H1 (cell line): ENCODE data around the gene MAGIX. TPM values are rescaled to one million over a fixed set of nuclear protein-coding genes. Genes with fewer than 3 reads are reported as not detected.

Experiments used
- CTCF ChIA-PET: fragments of 300-600 bp; sonication (Branson Sonifier 250); formaldehyde crosslinking; loops from one replicate; lab custom pipeline; 2021; ENCODE audit not compliant: partially characterized antibody; lab: Charles Lee
- POLR2A ChIA-PET: fragments of 300-600 bp; sonication (Branson Sonifier 250); formaldehyde crosslinking; loops from one replicate; lab custom pipeline; 2021; ENCODE audit warnings: inconsistent platforms; ENCODE audit not compliant: partially characterized antibody; lab: Charles Lee
- DNase-seq, 2 experiments: peaks; one replicate each; pipeline versions ENCODE4 v3.0.0 to v3.0.0-alpha.2; 2010 to 2022; ENCODE audit warnings: low spot score in 2 of 2, low read depth in 1 of 2, mixed read lengths in 1 of 2
- FAIRE-seq: peaks from 2 replicates; lab custom pipeline; 2011; peaks lifted over from hg19 to GRCh38; lab: Jason Lieb, UNC
- H2AFZ ChIP-seq: 2 replicates; pipeline ENCODE4 v1.8.1; 2012; ENCODE audit warnings: low read length, inconsistent platforms
- H2AK5ac ChIP-seq: 2 replicates; pipeline ENCODE4 v1.6.1; 2013; ENCODE audit warnings: low read depth, low read length
- H2BK120ac ChIP-seq: replicated peaks from 2 replicates; pipeline ENCODE3; 2013; ENCODE audit warnings: low read depth, low read length, inconsistent platforms
- H2BK12ac ChIP-seq: 2 replicates; pipeline ENCODE4 v1.6.1; 2013; ENCODE audit warnings: low read depth, low read length
- H2BK15ac ChIP-seq: 2 replicates; pipeline ENCODE4 v1.6.1; 2013; ENCODE audit warnings: low read length
- H2BK20ac ChIP-seq: 2 replicates; pipeline ENCODE4 v1.6.1; 2013; ENCODE audit warnings: low read length
- H2BK5ac ChIP-seq: 2 replicates; pipeline ENCODE4 v1.6.1; 2013; ENCODE audit warnings: low read depth, low read length
- H3K14ac ChIP-seq: 2 replicates; pipeline ENCODE4 v1.6.1; 2013; ENCODE audit warnings: inconsistent platforms; ENCODE audit not compliant: insufficient read length
- H3K18ac ChIP-seq: 2 replicates; pipeline ENCODE4 v1.6.1; 2013; ENCODE audit warnings: low read length; ENCODE audit errors: extremely low read depth
- H3K23ac ChIP-seq: 2 replicates; pipeline ENCODE4 v1.6.1; 2013; ENCODE audit warnings: inconsistent platforms; ENCODE audit not compliant: insufficient read length
- H3K23me2 ChIP-seq: 2 replicates; pipeline ENCODE4 v1.6.1; 2013; ENCODE audit warnings: low read depth, low read length
- H3K27ac ChIP-seq: 2 replicates; pipeline ENCODE4 v1.6.1; 2011; ENCODE audit warnings: low read depth, low read length, inconsistent platforms
- H3K27me3 ChIP-seq, 4 experiments: replicated peaks in 1 of 4; 1 replicate in 1 of 4; 2 replicates in 3 of 4; pipeline versions ENCODE4 v1.6.1 to v1.8.1; 2011 to 2013; ENCODE audit warnings: low read length in 3 of 4, mild to moderate bottlenecking in 3 of 4, inconsistent platforms in 2 of 4, mixed read lengths in 2 of 4, moderate library complexity in 1 of 4; ENCODE audit not compliant: control insufficient read depth in 3 of 4, insufficient read depth in 3 of 4; ENCODE audit errors: extremely low read depth in 1 of 4
- H3K36me3 ChIP-seq, 4 experiments: 2 replicates each; pipeline versions ENCODE4 v1.6.1 to v1.8.1; 2011 to 2013; ENCODE audit warnings: mild to moderate bottlenecking in 4 of 4, low read length in 3 of 4, moderate library complexity in 2 of 4, control low read depth in 1 of 4, inconsistent platforms in 1 of 4; ENCODE audit not compliant: insufficient read depth in 4 of 4, control insufficient read depth in 2 of 4
- H3K4ac ChIP-seq: replicated peaks from 2 replicates; pipeline ENCODE3; 2013; ENCODE audit warnings: low read length, low read depth, mixed read lengths, inconsistent platforms; ENCODE audit not compliant: insufficient read length
- H3K4me1 ChIP-seq, 4 experiments: replicated peaks in 1 of 4; 1 replicate in 1 of 4; 2 replicates in 3 of 4; pipeline versions ENCODE4 v1.6.1 to v1.8.1; 2011 to 2013; ENCODE audit warnings: low read length in 3 of 4, inconsistent platforms in 2 of 4, mixed read lengths in 1 of 4; ENCODE audit not compliant: insufficient read depth in 4 of 4, control insufficient read depth in 3 of 4
- H3K4me2 ChIP-seq, 2 experiments: 2 replicates each; pipeline versions ENCODE4 v1.6.1 to v1.8.1; 2011 to 2013; ENCODE audit warnings: low read depth in 2 of 2, low read length in 2 of 2, control low read depth in 1 of 2, inconsistent platforms in 1 of 2, mild to moderate bottlenecking in 1 of 2; ENCODE audit not compliant: insufficient read depth in 1 of 2
- H3K4me3 ChIP-seq, 4 experiments: fragments of 200-600, 300-600 bp in 1 of 4; sonication (generic), shearing (Covaris generic), sonication (Bioruptor Twin) in 1 of 4; 2 replicates each; pipeline versions ENCODE4 v1.5.1 to v1.8.1; 2011 to 2016; ENCODE audit warnings: low read length in 4 of 4, low read depth in 3 of 4, control low read depth in 2 of 4, inconsistent platforms in 2 of 4, mild to moderate bottlenecking in 2 of 4, mixed read lengths in 1 of 4, moderate library complexity in 1 of 4; ENCODE audit not compliant: insufficient read depth in 2 of 4; ENCODE audit errors: extremely low read depth in 1 of 4
- H3K56ac ChIP-seq: replicated peaks from 2 replicates; pipeline ENCODE3; 2013; ENCODE audit warnings: low read depth, mild to moderate bottlenecking, mixed read lengths, low read length, inconsistent platforms; ENCODE audit not compliant: insufficient read length
- H3K79me1 ChIP-seq: 2 replicates; pipeline ENCODE4 v1.6.1; 2013; ENCODE audit warnings: low read depth, low read length, control low read depth
- H3K79me2 ChIP-seq, 2 experiments: 2 replicates each; pipeline versions ENCODE4 v1.6.1 to v1.8.1; 2012 to 2013; ENCODE audit warnings: low read length in 2 of 2, mild to moderate bottlenecking in 2 of 2, inconsistent platforms in 1 of 2; ENCODE audit not compliant: insufficient read depth in 2 of 2, control insufficient read depth in 1 of 2
- H3K9ac ChIP-seq, 4 experiments: replicated peaks in 1 of 4; 1 replicate in 1 of 4; 2 replicates in 3 of 4; pipeline versions ENCODE4 v1.6.1 to v1.8.1; 2011 to 2013; ENCODE audit warnings: low read depth in 3 of 4, low read length in 3 of 4, control low read depth in 2 of 4, mild to moderate bottlenecking in 2 of 4, moderate library complexity in 2 of 4, inconsistent platforms in 1 of 4; ENCODE audit errors: extremely low read depth in 1 of 4
- H3K9me3 ChIP-seq, 2 experiments: 2 replicates each; pipeline versions ENCODE4 v1.6.1 to v1.8.1; 2012 to 2013; ENCODE audit warnings: mild to moderate bottlenecking in 2 of 2, moderate library complexity in 2 of 2, control low read depth in 1 of 2, inconsistent platforms in 1 of 2, low read depth in 1 of 2, low read length in 1 of 2, mixed read lengths in 1 of 2; ENCODE audit not compliant: insufficient read depth in 2 of 2
- H4K20me1 ChIP-seq, 2 experiments: replicated peaks in 1 of 2; 2 replicates each; pipeline versions ENCODE3 to v1.8.1; 2011 to 2013; ENCODE audit warnings: inconsistent platforms in 2 of 2, low read length in 2 of 2, mild to moderate bottlenecking in 1 of 2; ENCODE audit not compliant: insufficient read depth in 2 of 2, control insufficient read depth in 1 of 2
- H4K5ac ChIP-seq: 2 replicates; pipeline ENCODE4 v1.6.1; 2013; ENCODE audit warnings: low read length, low read depth, mixed read lengths, inconsistent platforms; ENCODE audit not compliant: insufficient read length
- H4K8ac ChIP-seq: 2 replicates; pipeline ENCODE4 v1.8.0; 2013; ENCODE audit warnings: mild to moderate bottlenecking, moderate library complexity, low read length, inconsistent platforms; ENCODE audit not compliant: insufficient read depth; ENCODE audit errors: extremely low read depth
- H4K91ac ChIP-seq: replicated peaks from 2 replicates; pipeline ENCODE3; 2013; ENCODE audit warnings: low read length, mixed read lengths, inconsistent platforms; ENCODE audit not compliant: insufficient read length
- CREB1 ChIP-seq: IDR thresholded peaks from 2 replicates; pipeline ENCODE4 v1.6.1; 2012; ENCODE audit warnings: inconsistent platforms
- EP300 ChIP-seq, 2 experiments: IDR thresholded peaks; 1 replicate in 1 of 2; 2 replicates in 1 of 2; pipeline ENCODE4 v1.6.1; 2011 to 2012; ENCODE audit warnings: low read depth in 2 of 2, low read length in 2 of 2, mild to moderate bottlenecking in 2 of 2, borderline replicate concordance in 1 of 2, inconsistent platforms in 1 of 2, moderate library complexity in 1 of 2
- FOSL1 ChIP-seq: IDR thresholded peaks from 2 replicates; pipeline ENCODE4 v1.6.1; 2011; ENCODE audit warnings: mild to moderate bottlenecking, low read depth, low read length, moderate library complexity; ENCODE audit not compliant: insufficient read depth
- RAD21 ChIP-seq, 2 experiments: IDR thresholded peaks in 1 of 2; conservative IDR thresholded peaks in 1 of 2; 2 replicates each; pipeline ENCODE4 v1.6.1; 2011; ENCODE audit warnings: low read depth in 2 of 2, low read length in 2 of 2, improper control_type of control experiment in 1 of 2, inconsistent platforms in 1 of 2, mild to moderate bottlenecking in 1 of 2, moderate library complexity in 1 of 2
- SP2 ChIP-seq: IDR thresholded peaks from 2 replicates; pipeline ENCODE4 v1.6.1; 2012; ENCODE audit warnings: mild to moderate bottlenecking, low read length, inconsistent platforms
- TAF1 ChIP-seq: IDR thresholded peaks from 2 replicates; pipeline ENCODE4 v1.6.1; 2011; ENCODE audit warnings: mild to moderate bottlenecking, low read depth, low read length
- TAF7 ChIP-seq: optimal IDR thresholded peaks from 2 replicates; pipeline ENCODE3; 2011; ENCODE audit warnings: low read depth, mild to moderate bottlenecking, inconsistent platforms, low read length, moderate library complexity, borderline replicate concordance
- TCF12 ChIP-seq: IDR thresholded peaks from 2 replicates; pipeline ENCODE4 v1.6.1; 2011; ENCODE audit warnings: low read depth, mild to moderate bottlenecking, low read length
- WGBS, 2 experiments: shearing (Covaris generic) in 1 of 2; methylation state at CpG; one replicate each; pipeline versions ENCODE4 v1.1.6 to v1.1.7; 2013 to 2015; ENCODE audit warnings: low lambda C conversion rate in 2 of 2, mixed read lengths in 2 of 2, inconsistent platforms in 1 of 2, low coverage in 1 of 2, missing lambda C conversion rate in 1 of 2; ENCODE audit not compliant: insufficient replicate concordance in 2 of 2, insufficient coverage in 1 of 2, insufficient read length in 1 of 2; ENCODE audit errors: extremely low coverage in 1 of 2, missing lambda C conversion rate in 1 of 2; 5-methylcytosine and 5-hydroxymethylcytosine counted together
- polyA plus RNA-seq, 7 experiments: library from polyadenylated mRNA; depleted of rRNA in 3 of 7; stranded (reverse) in 5 of 7; unstranded in 2 of 7; fragments of >200 nt in 5 of 7; fragments of 200-250 nt in 2 of 7; gene quantifications; 1 replicate in 5 of 7; 2 replicates in 1 of 7; 4 replicates in 1 of 7; pipeline versions ENCODE4 v1.2.1 to v1.2.3, GENCODE V29; 2011 to 2013; ENCODE audit warnings: missing spikeins in 2 of 7, mixed read lengths in 2 of 7
- total RNA-seq: library from RNA; stranded (reverse); fragmentation: NEBNext Ultra II Directional; extraction: Animal tissue kit (Norgen Biotek cat#: 25700); gene quantifications from 2 replicates; pipeline ENCODE4 v1.2.1, GENCODE V29; 2021
- TF ChIP-seq, protein P1 (sequence below), 3 experiments: IDR thresholded peaks; 1 replicate in 2 of 3; 2 replicates in 1 of 3; pipeline versions ENCODE4 v1.5.1 to v1.6.1; 2011; ENCODE audit warnings: low read length in 3 of 3, mild to moderate bottlenecking in 3 of 3, inconsistent platforms in 2 of 3, low read depth in 1 of 3, moderate library complexity in 1 of 3; ENCODE audit not compliant: insufficient read depth in 1 of 3; ENCODE audit errors: control extremely low read depth in 1 of 3

MAGIX gene
- total and polyA plus RNA-seq, 2 of the 8 experiments (the other 6 are each of a cell fraction or from before 2014, with no cell fraction given) = 0.37 to 1.1 TPM

DNA sequence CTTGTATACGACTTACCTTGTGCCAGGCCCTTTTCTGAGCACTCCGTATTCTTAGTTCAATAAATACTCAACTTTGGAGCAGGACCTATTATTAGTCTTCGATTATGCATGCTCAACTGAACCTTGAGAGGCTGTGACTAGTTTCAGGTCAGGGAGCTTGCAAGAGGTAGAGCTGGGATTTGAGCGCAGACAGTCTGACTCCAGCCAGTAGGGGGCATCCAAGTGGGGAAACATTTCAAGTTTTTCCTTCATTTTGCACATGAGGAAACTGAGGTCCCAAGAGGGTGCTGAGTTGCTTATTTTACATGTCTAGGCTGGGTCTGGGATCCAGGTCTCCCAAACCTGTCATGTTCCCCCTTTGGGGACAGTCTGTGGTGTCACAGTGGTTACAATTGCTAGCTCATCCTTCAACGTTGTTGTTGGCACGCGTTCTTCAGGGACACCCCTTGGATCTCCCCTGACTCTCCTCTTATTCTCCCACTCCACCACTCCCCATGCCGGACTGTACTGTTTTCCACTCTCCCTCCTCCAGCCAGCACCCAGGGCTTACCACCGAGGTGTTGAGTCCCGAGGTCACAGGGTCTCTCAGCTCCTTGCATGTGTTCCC, 30.3 kb downstream of the MAGIX start:
- Histone ChIP-seq H3K23ac (no peak overlapping the region), H4K91ac (no peak overlapping the region), H3K4me3 (no peak overlapping the region), H3K4me2 (no peak overlapping the region), H2AK5ac (no peak overlapping the region), H3K56ac (no peak overlapping the region), H4K20me1 (no peaks in the 10 kb centered on the region), H2BK12ac (no peak overlapping the region), H2BK20ac (no peak overlapping the region), H3K27ac (no peak overlapping the region), H2AFZ (no peak overlapping the region), H3K14ac (no peak overlapping the region), H3K4me1 (peaks cover 0 to 4% (median 0%) of the 10 kb centered on the region in 4 experiments; a peak in 3 of 7 replicates), H2BK120ac (no peak overlapping the region), H3K27me3 (no peaks in the 10 kb centered on the region), H3K79me2 (no peaks in the 10 kb centered on the region), H4K8ac (no peak overlapping the region), H3K18ac (no peak overlapping the region), H2BK5ac (no peak overlapping the region), H3K9ac (no peak overlapping the region), H3K9me3 (no peaks in the 10 kb centered on the region), H3K79me1 (no peaks in the 10 kb centered on the region), H3K23me2 (no peaks in the 10 kb centered on the region), H3K4ac (no peak overlapping the region), H2BK15ac (no peak overlapping the region), H3K36me3 (no peaks in the 10 kb centered on the region), H4K5ac (no peak overlapping the region)
- ChIA-PET POLR2A (interaction anchor here (1.1 to 1.4 kb wide), 5 partner anchors 12 to 76 kb away, joined by 3 to 4 read pairs (median 3); no protein-coding TSS in a partner anchor), CTCF (interaction anchor here (0.8 to 2.5 kb wide), 15 partner anchors 16 to 94 kb away, joined by 3 to 22 read pairs (median 6); partner anchors contain the start of gene CCDC22)
- DNase-seq (no peak), FAIRE-seq (peak; percentile 81)
- TF ChIP-seq EP300 (IDR thresholded peaks at IDR 0.05; ENCODE audit: borderline replicate concordance in 1 of 2, low read depth in 2 of 2, low read length in 2 of 2) (no peak), TAF7 (no peak), TAF1 (no peak), RAD21 (IDR thresholded peaks at IDR 0.05 in 1 of 2, conservative IDR thresholded peaks at IDR 0.05 in 1 of 2; ENCODE audit: low read depth in 2 of 2, low read length in 2 of 2) (peak; percentile 35 to 57; a peak in 3 of 4 replicates), TCF12 (no peak), FOSL1 (no peak), SP2 (no peak), CREB1 (no peak)
- TF ChIP-seq, protein P1, sequence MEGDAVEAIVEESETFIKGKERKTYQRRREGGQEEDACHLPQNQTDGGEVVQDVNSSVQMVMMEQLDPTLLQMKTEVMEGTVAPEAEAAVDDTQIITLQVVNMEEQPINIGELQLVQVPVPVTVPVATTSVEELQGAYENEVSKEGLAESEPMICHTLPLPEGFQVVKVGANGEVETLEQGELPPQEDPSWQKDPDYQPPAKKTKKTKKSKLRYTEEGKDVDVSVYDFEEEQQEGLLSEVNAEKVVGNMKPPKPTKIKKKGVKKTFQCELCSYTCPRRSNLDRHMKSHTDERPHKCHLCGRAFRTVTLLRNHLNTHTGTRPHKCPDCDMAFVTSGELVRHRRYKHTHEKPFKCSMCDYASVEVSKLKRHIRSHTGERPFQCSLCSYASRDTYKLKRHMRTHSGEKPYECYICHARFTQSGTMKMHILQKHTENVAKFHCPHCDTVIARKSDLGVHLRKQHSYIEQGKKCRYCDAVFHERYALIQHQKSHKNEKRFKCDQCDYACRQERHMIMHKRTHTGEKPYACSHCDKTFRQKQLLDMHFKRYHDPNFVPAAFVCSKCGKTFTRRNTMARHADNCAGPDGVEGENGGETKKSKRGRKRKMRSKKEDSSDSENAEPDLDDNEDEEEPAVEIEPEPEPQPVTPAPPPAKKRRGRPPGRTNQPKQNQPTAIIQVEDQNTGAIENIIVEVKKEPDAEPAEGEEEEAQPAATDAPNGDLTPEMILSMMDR (IDR thresholded peaks at IDR 0.05; ENCODE audit: control extremely low read depth in 1 of 3, insufficient read depth in 1 of 3, low read depth in 1 of 3, low read length in 3 of 3) = peak in 2 of 3 experiments; percentile 56 to 63; a peak in 3 of 4 replicates
- 65% methylated on average over 7 of the region's 10 CpGs; no CpG with 5 or more reads in 1 of the 2 experiments for WGBS, 2 experiments
